WTC11 (cell line): Measurements from ENCODE around the gene EFHC2. TPM values are rescaled to one million over a fixed set of nuclear protein-coding genes. Genes with fewer than 3 reads are reported as not detected.
"Not testable (repeated sequence)": the region's sequence is repeated elsewhere in the genome, so short reads cannot be mapped to it uniquely, and the experiment has no call there.

Experiments used
- ATAC-seq: fragments of 200-7000 bp; cut with Tn5 transposase; 2 replicates; pipeline ENCODE4 v1.10.0; 2021; ENCODE audit warnings: mild to moderate bottlenecking, moderate library complexity
- CTCF ChIA-PET: fragments of 300-600 bp; sonication (Branson Sonifier 250); formaldehyde crosslinking; loops from one replicate; lab custom pipeline; 2021; ENCODE audit warnings: antibody characterized with exemption; lab: Charles Lee
- POLR2A ChIA-PET: fragments of 350-600 bp; sonication (Branson Sonifier 250); formaldehyde crosslinking; loops from one replicate; lab custom pipeline; 2021; ENCODE audit warnings: antibody characterized with exemption; lab: Charles Lee
- DNase-seq: peaks from one replicate; pipeline ENCODE4 v3.0.0; 2021; ENCODE audit warnings: low spot score
- H3K27ac Mint-ChIP-seq: 2 replicates; pipeline ENCODE4 v1.8.0; 2021; ENCODE audit warnings: mixed read lengths
- H3K27me3 Mint-ChIP-seq: 2 replicates; pipeline ENCODE4 v1.8.0; 2021; ENCODE audit warnings: low read depth, mild to moderate bottlenecking, moderate library complexity, mixed read lengths
- H3K36me3 Mint-ChIP-seq: 2 replicates; pipeline ENCODE4 v1.8.0; 2021; ENCODE audit warnings: mixed read lengths
- H3K4me1 Mint-ChIP-seq: 2 replicates; pipeline ENCODE4 v1.8.0; 2022; ENCODE audit warnings: mixed read lengths
- H3K4me3 Mint-ChIP-seq: 2 replicates; pipeline ENCODE4 v1.8.0; 2021; ENCODE audit warnings: mild to moderate bottlenecking, moderate library complexity, mixed read lengths
- H3K9me3 Mint-ChIP-seq: 2 replicates; pipeline ENCODE4 v1.8.0; 2021; ENCODE audit warnings: mixed read lengths
- CBFB ChIP-seq: sonication (generic); formaldehyde crosslinking; IDR thresholded peaks from 2 replicates; pipeline ENCODE4 v1.8.1; 2022; ENCODE audit warnings: mild to moderate bottlenecking, low read depth, missing genetic modification reagents
- CREM ChIP-seq: sonication (generic); formaldehyde crosslinking; IDR thresholded peaks from 2 replicates; pipeline ENCODE4 v1.8.1; 2022; ENCODE audit warnings: mild to moderate bottlenecking, missing genetic modification reagents, moderate library complexity
- EMX1 ChIP-seq: fragments of 250-450 bp; sonication (Bioruptor Pico); IDR thresholded peaks from 2 replicates; pipeline ENCODE4 v1.8.0; 2021; ENCODE audit warnings: mild to moderate bottlenecking
- ETV6 ChIP-seq: sonication (generic); formaldehyde crosslinking; IDR thresholded peaks from 2 replicates; pipeline ENCODE4 v1.8.1; 2022; ENCODE audit warnings: mild to moderate bottlenecking, missing genetic modification reagents
- JUN ChIP-seq: sonication (generic); formaldehyde crosslinking; IDR thresholded peaks from 2 replicates; pipeline ENCODE4 v1.8.0; 2023; ENCODE audit warnings: mild to moderate bottlenecking, missing genetic modification reagents
- PRRX2 ChIP-seq: fragments of 250-450 bp; sonication (Bioruptor Pico); IDR thresholded peaks from 2 replicates; pipeline ENCODE4 v1.8.0; 2021; ENCODE audit warnings: mild to moderate bottlenecking
- RORB ChIP-seq: fragments of 250-450 bp; sonication (Bioruptor Pico); IDR thresholded peaks from 2 replicates; pipeline ENCODE4 v1.9.0; 2021; ENCODE audit warnings: mild to moderate bottlenecking
- STAT6 ChIP-seq: sonication (generic); formaldehyde crosslinking; conservative IDR thresholded peaks from 2 replicates; pipeline ENCODE4 v1.8.1; 2023; ENCODE audit warnings: mild to moderate bottlenecking, low read depth, missing genetic modification reagents, moderate library complexity
- TCF7 ChIP-seq: sonication (generic); formaldehyde crosslinking; IDR thresholded peaks from 2 replicates; pipeline ENCODE4 v1.8.0; 2022; ENCODE audit warnings: mild to moderate bottlenecking, low read depth, missing genetic modification reagents, moderate library complexity
- TEAD4 ChIP-seq: sonication (generic); formaldehyde crosslinking; IDR thresholded peaks from 2 replicates; pipeline ENCODE4 v1.8.0; 2022; ENCODE audit warnings: mild to moderate bottlenecking, missing genetic modification reagents
- ZNF232 ChIP-seq: sonication (generic); formaldehyde crosslinking; IDR thresholded peaks from 2 replicates; pipeline ENCODE4 v1.8.0; 2022; ENCODE audit warnings: mild to moderate bottlenecking, missing genetic modification reagents
- ZNF263 ChIP-seq: sonication (generic); formaldehyde crosslinking; IDR thresholded peaks from 2 replicates; pipeline ENCODE4 v1.8.1; 2022; ENCODE audit warnings: low read depth, mild to moderate bottlenecking, moderate library complexity, missing genetic modification reagents
- ZNF317 ChIP-seq: sonication (generic); formaldehyde crosslinking; IDR thresholded peaks from 2 replicates; pipeline ENCODE4 v1.8.1; 2023; ENCODE audit warnings: low read depth, mild to moderate bottlenecking, moderate library complexity, missing genetic modification reagents, borderline replicate concordance
- ZNF512 ChIP-seq: sonication (generic); formaldehyde crosslinking; IDR thresholded peaks from 2 replicates; pipeline ENCODE4 v1.8.1; 2022; ENCODE audit warnings: missing genetic modification reagents, borderline replicate concordance
- ZNF671 ChIP-seq: fragments of 250-450 bp; sonication (Bioruptor Pico); IDR thresholded peaks from 2 replicates; pipeline ENCODE4 v1.8.0; 2021; ENCODE audit warnings: mild to moderate bottlenecking
- total RNA-seq: library from RNA; stranded (reverse); gene quantifications from 3 replicates; pipeline ENCODE4 v1.2.3, GENCODE V29; 2021
- TF ChIP-seq, protein P1 (sequence below): sonication (generic); formaldehyde crosslinking; IDR thresholded peaks from 2 replicates; pipeline ENCODE4 v1.8.1; 2023; ENCODE audit warnings: mild to moderate bottlenecking, missing genetic modification reagents, moderate library complexity
- TF ChIP-seq, protein P2 (sequence below): sonication (generic); formaldehyde crosslinking; conservative IDR thresholded peaks from 2 replicates; pipeline ENCODE4 v1.8.1; 2022; ENCODE audit warnings: mild to moderate bottlenecking, missing genetic modification reagents
- TF ChIP-seq, protein P3 (sequence below): sonication (generic); formaldehyde crosslinking; IDR thresholded peaks from 2 replicates; pipeline ENCODE4 v1.8.1; 2022; ENCODE audit warnings: mild to moderate bottlenecking, moderate library complexity, missing genetic modification reagents

The EFHC2 gene
- total RNA-seq, 1 experiment from 2014 or later: 2.1 TPM

GRCh38 chrX:44264936-44265335 is 78.5 kb downstream of the EFHC2 start:
- TF ChIP-seq ZNF317 (CRISPR knock-in tag) (no peak), TCF7 (CRISPR knock-in tag) (no peak), ZNF232 (CRISPR knock-in tag) (no peak), RORB (CRISPR knock-in tag) (no peak), STAT6 (CRISPR knock-in tag) (no peak), CREM (CRISPR knock-in tag) (no peak)
- POLR2A ChIA-PET: no interaction called here
- no peak overlapping the region for H3K27ac Mint-ChIP-seq
- CTCF ChIA-PET: no interaction called here
- peaks cover 30% of the 10 kb centered on the region for H3K4me1 Mint-ChIP-seq
- no peaks in the 10 kb centered on the region for H3K27me3 Mint-ChIP-seq
- DNase-seq (no peak), ATAC-seq (no peak)
- H3K4me3 Mint-ChIP-seq: no peak overlapping the region
- 0 out of 2 replicates have a peak, but pooled peaks cover 4% of the 10 kb centered on the region for H3K9me3 Mint-ChIP-seq
- no peaks in the 10 kb centered on the region for H3K36me3 Mint-ChIP-seq

DNA sequence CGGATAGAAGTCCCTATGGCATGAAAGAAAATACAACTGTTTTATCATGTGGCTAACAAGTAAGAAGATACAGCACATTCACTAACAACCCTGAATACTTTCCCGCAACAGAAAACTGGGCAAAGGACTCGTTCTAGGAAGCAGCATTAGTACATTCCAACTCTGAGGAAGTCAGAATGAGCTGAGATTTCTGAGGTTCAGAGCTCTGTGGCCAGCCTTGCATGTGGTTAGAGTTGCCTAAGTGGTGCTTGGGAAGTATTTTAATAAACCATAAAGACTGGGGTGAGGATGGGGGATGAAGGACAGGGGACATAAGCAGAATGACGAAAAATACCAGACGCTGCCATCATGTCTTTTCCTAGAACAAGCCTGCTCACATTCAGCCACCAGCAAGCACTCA is 82.2 kb downstream of the EFHC2 start:
- Mint-ChIP-seq H3K4me1 (peaks cover 9% of the 10 kb centered on the region), H3K9me3 (peaks cover 10% of the 10 kb centered on the region; the same call in 1 of the 2 replicates), H3K4me3 (no peak overlapping the region), H3K36me3 (no peaks in the 10 kb centered on the region), H3K27me3 (no peaks in the 10 kb centered on the region), H3K27ac (no peak overlapping the region)
- DNase-seq (no peak), ATAC-seq (no peak)
- no peak for TF ChIP-seq TEAD4 (CRISPR knock-in tag)
- no peak for TF ChIP-seq ZNF512 (CRISPR knock-in tag)
- no peak for TF ChIP-seq PRRX2 (CRISPR knock-in tag)
- TF ChIP-seq EMX1 (CRISPR knock-in tag): no peak
- CTCF ChIA-PET: no interaction called here
- POLR2A ChIA-PET: no interaction called here

- no peak overlapping the region for H3K4me3 Mint-ChIP-seq
- POLR2A ChIA-PET: no interaction called here
- H3K27me3 Mint-ChIP-seq: no peaks in the 10 kb centered on the region
- TF ChIP-seq JUN (CRISPR knock-in tag) (no peak), STAT6 (CRISPR knock-in tag) (no peak), ETV6 (CRISPR knock-in tag) (no peak), ZNF263 (CRISPR knock-in tag) (no peak), CBFB (CRISPR knock-in tag) (no peak), ZNF232 (CRISPR knock-in tag) (no peak), ZNF671 (CRISPR knock-in tag) (no peak)
- TF ChIP-seq, protein P1, sequence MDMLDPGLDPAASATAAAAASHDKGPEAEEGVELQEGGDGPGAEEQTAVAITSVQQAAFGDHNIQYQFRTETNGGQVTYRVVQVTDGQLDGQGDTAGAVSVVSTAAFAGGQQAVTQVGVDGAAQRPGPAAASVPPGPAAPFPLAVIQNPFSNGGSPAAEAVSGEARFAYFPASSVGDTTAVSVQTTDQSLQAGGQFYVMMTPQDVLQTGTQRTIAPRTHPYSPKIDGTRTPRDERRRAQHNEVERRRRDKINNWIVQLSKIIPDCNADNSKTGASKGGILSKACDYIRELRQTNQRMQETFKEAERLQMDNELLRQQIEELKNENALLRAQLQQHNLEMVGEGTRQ (CRISPR knock-in tag): no peak
- TF ChIP-seq, protein P2, sequence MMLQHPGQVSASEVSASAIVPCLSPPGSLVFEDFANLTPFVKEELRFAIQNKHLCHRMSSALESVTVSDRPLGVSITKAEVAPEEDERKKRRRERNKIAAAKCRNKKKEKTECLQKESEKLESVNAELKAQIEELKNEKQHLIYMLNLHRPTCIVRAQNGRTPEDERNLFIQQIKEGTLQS (CRISPR knock-in tag): no peak
- TF ChIP-seq, protein P3, sequence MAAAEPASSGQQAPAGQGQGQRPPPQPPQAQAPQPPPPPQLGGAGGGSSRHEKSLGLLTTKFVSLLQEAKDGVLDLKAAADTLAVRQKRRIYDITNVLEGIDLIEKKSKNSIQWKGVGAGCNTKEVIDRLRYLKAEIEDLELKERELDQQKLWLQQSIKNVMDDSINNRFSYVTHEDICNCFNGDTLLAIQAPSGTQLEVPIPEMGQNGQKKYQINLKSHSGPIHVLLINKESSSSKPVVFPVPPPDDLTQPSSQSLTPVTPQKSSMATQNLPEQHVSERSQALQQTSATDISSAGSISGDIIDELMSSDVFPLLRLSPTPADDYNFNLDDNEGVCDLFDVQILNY (CRISPR knock-in tag): no peak
- TF ChIP-seq, all 79 proteins: peak for 0
- no peak for ATAC-seq
- H3K9me3 Mint-ChIP-seq: peaks cover 17% of the 10 kb centered on the region
- H3K27ac Mint-ChIP-seq: no peak overlapping the region
- no peak for DNase-seq
- CTCF ChIA-PET: no interaction called here
- H3K4me1 Mint-ChIP-seq: peaks cover 6% of the 10 kb centered on the region
- 0 out of 2 replicates have a peak, but pooled peaks cover 7% of the 10 kb centered on the region for H3K36me3 Mint-ChIP-seq
Measured at GRCh38 chrX:44260609-44261008, 82.9 kb downstream of the EFHC2 start.

- H3K4me1 Mint-ChIP-seq, H3K27me3 Mint-ChIP-seq, POLR2A ChIA-PET, DNase-seq, CTCF ChIA-PET, H3K4me3 Mint-ChIP-seq, H3K27ac Mint-ChIP-seq, ATAC-seq: not testable (repeated sequence)
- Mint-ChIP-seq H3K36me3 (peaks cover 23% of the 10 kb centered on the region), H3K9me3 (peaks cover 33% of the 10 kb centered on the region)
Measured at GRCh38 chrX:44255742-44256141, 87.7 kb downstream of the EFHC2 start.
